ENCODE results near the gene TPTE2.

DNA sequence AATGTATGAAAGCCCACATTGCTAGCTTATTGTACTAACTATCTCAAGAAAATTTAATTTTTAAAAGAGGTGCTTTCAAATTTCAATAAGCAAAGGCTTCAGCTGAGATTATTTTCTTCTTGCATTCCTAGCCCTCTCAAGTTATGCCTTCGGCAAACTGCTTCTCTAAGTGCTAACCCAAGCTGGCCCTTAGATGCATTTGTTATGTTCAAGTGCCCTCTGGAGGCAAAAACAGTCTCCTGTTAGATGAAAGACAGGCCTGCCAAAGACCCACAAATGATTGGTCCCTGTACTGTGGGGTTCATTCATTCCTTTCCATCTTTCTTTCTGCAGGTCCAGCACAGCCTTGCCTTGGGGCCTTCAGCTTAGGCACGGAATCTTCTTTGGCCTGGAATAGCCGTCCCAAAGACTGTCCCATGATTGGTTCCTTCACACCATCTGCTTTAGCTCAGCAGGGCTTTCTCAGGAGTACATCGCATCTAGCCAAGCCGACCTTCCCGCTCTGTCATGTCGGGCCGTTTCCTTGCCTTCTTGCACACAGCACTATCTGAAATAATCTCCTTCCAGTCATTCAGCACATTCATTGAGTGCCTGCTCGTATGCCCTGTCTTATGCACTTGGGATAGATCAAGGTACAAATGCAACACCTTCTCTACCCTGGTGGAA lies 26.4 kb upstream of the TPTE2 start:
- TF ChIP-seq, protein P1, sequence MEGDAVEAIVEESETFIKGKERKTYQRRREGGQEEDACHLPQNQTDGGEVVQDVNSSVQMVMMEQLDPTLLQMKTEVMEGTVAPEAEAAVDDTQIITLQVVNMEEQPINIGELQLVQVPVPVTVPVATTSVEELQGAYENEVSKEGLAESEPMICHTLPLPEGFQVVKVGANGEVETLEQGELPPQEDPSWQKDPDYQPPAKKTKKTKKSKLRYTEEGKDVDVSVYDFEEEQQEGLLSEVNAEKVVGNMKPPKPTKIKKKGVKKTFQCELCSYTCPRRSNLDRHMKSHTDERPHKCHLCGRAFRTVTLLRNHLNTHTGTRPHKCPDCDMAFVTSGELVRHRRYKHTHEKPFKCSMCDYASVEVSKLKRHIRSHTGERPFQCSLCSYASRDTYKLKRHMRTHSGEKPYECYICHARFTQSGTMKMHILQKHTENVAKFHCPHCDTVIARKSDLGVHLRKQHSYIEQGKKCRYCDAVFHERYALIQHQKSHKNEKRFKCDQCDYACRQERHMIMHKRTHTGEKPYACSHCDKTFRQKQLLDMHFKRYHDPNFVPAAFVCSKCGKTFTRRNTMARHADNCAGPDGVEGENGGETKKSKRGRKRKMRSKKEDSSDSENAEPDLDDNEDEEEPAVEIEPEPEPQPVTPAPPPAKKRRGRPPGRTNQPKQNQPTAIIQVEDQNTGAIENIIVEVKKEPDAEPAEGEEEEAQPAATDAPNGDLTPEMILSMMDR (IDR thresholded peaks at IDR 0.05) = no peak
- no peak for TF ChIP-seq POLR2A (IDR thresholded peaks at IDR 0.05)
